ENCODE data around the gene NRBP1. TPM values are rescaled to one million over a fixed set of nuclear protein-coding genes. Genes with fewer than 3 reads are reported as not detected.

Gene NRBP1
- total RNA-seq, 1 donor from 2014 or later: 136 TPM

GRCh38 chr2:27390822-27391679 lies 37.4 kb upstream of the NRBP1 start:
- no peak for DNase-seq (ENCODE audit: low spot score)
- no peak overlapping the region for H2AFZ ChIP-seq (replicated peaks)
- H4K20me1 ChIP-seq (ENCODE audit: low read depth): peaks cover 23% of the 10 kb centered on the region
- TF ChIP-seq CTCF (IDR thresholded peaks at IDR 0.05) (no peak), EZH2 (IDR thresholded peaks at IDR 0.05) (no peak), EZH2phosphoT487 (IDR thresholded peaks at IDR 0.05) (no peak)
- Mint-ChIP-seq H3K9me3 (no peaks in the 10 kb centered on the region), H3K27me3 (ENCODE audit: insufficient read depth, low read depth) (no peaks in the 10 kb centered on the region), H3K4me3 (no peak overlapping the region), H3K36me3 (peaks cover 12% of the 10 kb centered on the region), H3K27ac (no peak overlapping the region), H3K4me1 (no peaks in the 10 kb centered on the region)
- peaks cover 93% of the 10 kb centered on the region for H3K79me2 ChIP-seq (ENCODE audit: low read depth)
- no peak overlapping the region for H3K9ac ChIP-seq
- no peak overlapping the region for H3K27ac ChIP-seq
- H3K4me1 ChIP-seq: no peaks in the 10 kb centered on the region
- no peaks in the 10 kb centered on the region for H3K9me3 ChIP-seq (ENCODE audit: low read depth)
- no peak overlapping the region for H3K4me2 ChIP-seq
- no peaks in the 10 kb centered on the region for H3F3A ChIP-seq (ENCODE audit: low read depth)
- H3K36me3 ChIP-seq: no peaks in the 10 kb centered on the region
- no peaks in the 10 kb centered on the region for H3K27me3 ChIP-seq
- H3K4me3 ChIP-seq: no peak overlapping the region

GRCh38 chr2:27393225-27393624 lies 35.2 kb upstream of the NRBP1 start:
- Histone ChIP-seq H2AFZ (replicated peaks) (no peak overlapping the region), H3K4me1 (no peaks in the 10 kb centered on the region), H4K20me1 (ENCODE audit: low read depth) (peaks cover 41% of the 10 kb centered on the region), H3K79me2 (ENCODE audit: low read depth) (peaks cover 100% of the 10 kb centered on the region), H3K36me3 (no peaks in the 10 kb centered on the region), H3K27ac (no peak overlapping the region), H3K4me2 (no peak overlapping the region), H3K4me3 (no peak overlapping the region), H3K9me3 (ENCODE audit: low read depth) (no peaks in the 10 kb centered on the region), H3K9ac (no peak overlapping the region), H3K27me3 (no peaks in the 10 kb centered on the region), H3F3A (ENCODE audit: low read depth) (no peaks in the 10 kb centered on the region)
- H3K27me3 Mint-ChIP-seq (ENCODE audit: insufficient read depth, low read depth): no peaks in the 10 kb centered on the region
- H3K4me1 Mint-ChIP-seq: peaks cover 4% of the 10 kb centered on the region
- no peak for DNase-seq (ENCODE audit: low spot score)
- H3K36me3 Mint-ChIP-seq: peaks cover 13% of the 10 kb centered on the region
- H3K4me3 Mint-ChIP-seq: no peak overlapping the region
- H3K9me3 Mint-ChIP-seq: no peaks in the 10 kb centered on the region
- TF ChIP-seq EZH2phosphoT487 (IDR thresholded peaks at IDR 0.05) (no peak), EZH2 (IDR thresholded peaks at IDR 0.05) (no peak), CTCF (IDR thresholded peaks at IDR 0.05) (no peak)
- no peak overlapping the region for H3K27ac Mint-ChIP-seq

- Histone ChIP-seq H3K27me3 (no peaks in the 10 kb centered on the region), H3K79me2 (ENCODE audit: low read depth) (peaks cover 100% of the 10 kb centered on the region), H3K9me3 (ENCODE audit: low read depth) (no peaks in the 10 kb centered on the region), H3F3A (ENCODE audit: low read depth) (peaks cover 6% of the 10 kb centered on the region), H3K4me3 (no peak overlapping the region), H3K4me1 (no peaks in the 10 kb centered on the region), H3K4me2 (no peak overlapping the region), H3K36me3 (peaks cover 4% of the 10 kb centered on the region), H3K9ac (no peak overlapping the region), H3K27ac (no peak overlapping the region), H2AFZ (replicated peaks) (no peak overlapping the region), H4K20me1 (ENCODE audit: low read depth) (peaks cover 63% of the 10 kb centered on the region)
- no peaks in the 10 kb centered on the region for H3K27me3 Mint-ChIP-seq (ENCODE audit: insufficient read depth, low read depth)
- H3K9me3 Mint-ChIP-seq: no peaks in the 10 kb centered on the region
- peaks cover 13% of the 10 kb centered on the region for H3K36me3 Mint-ChIP-seq
- DNase-seq (ENCODE audit: low spot score): no peak
- H3K27ac Mint-ChIP-seq: no peak overlapping the region
- peaks cover 14% of the 10 kb centered on the region for H3K4me1 Mint-ChIP-seq
- TF ChIP-seq CTCF (IDR thresholded peaks at IDR 0.05) (no peak), EZH2phosphoT487 (IDR thresholded peaks at IDR 0.05) (no peak), EZH2 (IDR thresholded peaks at IDR 0.05) (no peak)
- no peak overlapping the region for H3K4me3 Mint-ChIP-seq
Measured at GRCh38 chr2:27398962-27399361, 29.5 kb upstream of the NRBP1 start.
